ENCODE measurements around the gene SORCS2.

SORCS2 gene

DNA sequence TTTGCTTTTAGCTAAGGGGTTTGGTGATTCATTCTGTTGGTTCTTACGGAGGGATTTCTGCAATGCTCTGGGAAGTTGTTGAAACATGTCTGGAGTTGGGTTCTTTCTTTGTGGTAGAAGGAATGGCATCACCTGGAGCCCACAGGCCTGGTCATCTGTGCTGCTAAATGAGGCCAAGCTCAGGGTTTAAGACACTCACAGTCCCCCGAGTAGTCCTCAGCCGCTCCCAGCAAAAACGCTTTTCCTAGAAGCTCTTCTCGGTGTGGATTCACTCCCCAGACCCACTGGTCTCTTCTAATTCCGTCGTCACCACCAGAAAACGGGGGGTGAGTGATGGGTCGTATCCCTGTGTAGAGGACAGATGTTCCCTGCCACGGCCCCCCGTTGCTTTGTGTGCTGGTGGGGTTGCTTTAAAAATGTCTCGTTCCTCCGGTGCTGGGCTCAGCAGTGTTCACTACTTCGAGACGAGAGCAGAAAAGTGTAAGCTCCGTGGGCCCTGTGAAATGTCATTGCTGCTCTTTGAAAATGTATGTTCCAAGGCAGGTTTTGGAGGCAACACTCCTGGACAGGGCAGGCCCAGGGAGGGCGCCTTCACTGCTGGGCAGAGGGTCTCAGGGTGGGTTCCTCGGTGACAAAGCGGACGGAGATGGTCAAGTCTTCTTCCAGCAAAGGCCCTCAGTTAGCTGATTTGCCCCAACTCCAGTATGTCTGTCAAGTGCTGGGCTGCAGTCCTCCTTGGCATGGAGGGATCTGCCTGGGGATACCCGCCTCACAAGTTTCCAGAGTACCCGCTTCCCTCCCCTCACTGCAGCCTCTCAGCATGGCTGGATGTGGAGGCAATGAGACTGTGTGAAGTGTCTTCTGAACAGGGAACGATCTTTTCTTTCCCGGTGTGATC, 205.1 kb downstream of the SORCS2 start:
- no peak overlapping the region for H3K4me3 ChIP-seq (replicated peaks in 1 of 2; ENCODE audit: low read depth in 2 of 2, low read length in 2 of 2)
- no peak for DNase-seq (ENCODE audit: low read depth in 2 of 2)
- TF ChIP-seq, protein P1, sequence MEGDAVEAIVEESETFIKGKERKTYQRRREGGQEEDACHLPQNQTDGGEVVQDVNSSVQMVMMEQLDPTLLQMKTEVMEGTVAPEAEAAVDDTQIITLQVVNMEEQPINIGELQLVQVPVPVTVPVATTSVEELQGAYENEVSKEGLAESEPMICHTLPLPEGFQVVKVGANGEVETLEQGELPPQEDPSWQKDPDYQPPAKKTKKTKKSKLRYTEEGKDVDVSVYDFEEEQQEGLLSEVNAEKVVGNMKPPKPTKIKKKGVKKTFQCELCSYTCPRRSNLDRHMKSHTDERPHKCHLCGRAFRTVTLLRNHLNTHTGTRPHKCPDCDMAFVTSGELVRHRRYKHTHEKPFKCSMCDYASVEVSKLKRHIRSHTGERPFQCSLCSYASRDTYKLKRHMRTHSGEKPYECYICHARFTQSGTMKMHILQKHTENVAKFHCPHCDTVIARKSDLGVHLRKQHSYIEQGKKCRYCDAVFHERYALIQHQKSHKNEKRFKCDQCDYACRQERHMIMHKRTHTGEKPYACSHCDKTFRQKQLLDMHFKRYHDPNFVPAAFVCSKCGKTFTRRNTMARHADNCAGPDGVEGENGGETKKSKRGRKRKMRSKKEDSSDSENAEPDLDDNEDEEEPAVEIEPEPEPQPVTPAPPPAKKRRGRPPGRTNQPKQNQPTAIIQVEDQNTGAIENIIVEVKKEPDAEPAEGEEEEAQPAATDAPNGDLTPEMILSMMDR (IDR thresholded peaks at IDR 0.05; ENCODE audit: low read depth, low read length): no peak

DNA sequence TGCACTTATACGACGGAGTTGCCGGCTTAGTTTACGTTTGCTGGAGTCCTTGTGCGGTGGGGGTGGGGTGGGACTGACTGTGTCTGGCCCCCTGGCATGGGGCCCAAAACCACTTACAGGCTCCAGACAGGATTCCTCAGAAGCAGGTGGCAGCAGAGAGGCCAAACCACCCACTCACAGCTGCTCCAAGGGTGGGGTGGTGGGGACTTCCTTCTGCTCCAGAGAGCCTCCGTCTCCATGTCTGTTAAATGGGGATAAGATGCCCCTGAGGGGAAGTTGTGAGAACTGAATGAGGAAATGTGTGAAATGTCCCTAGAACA, 205.7 kb downstream of the SORCS2 start:
- TF ChIP-seq, protein P1 (IDR thresholded peaks at IDR 0.05; ENCODE audit: low read depth, low read length): no peak
- DNase-seq (ENCODE audit: low read depth in 2 of 2): peak; percentile 5 to 14
- no peak overlapping the region for H3K4me3 ChIP-seq (replicated peaks in 1 of 2; ENCODE audit: low read depth in 2 of 2, low read length in 2 of 2)

DNA sequence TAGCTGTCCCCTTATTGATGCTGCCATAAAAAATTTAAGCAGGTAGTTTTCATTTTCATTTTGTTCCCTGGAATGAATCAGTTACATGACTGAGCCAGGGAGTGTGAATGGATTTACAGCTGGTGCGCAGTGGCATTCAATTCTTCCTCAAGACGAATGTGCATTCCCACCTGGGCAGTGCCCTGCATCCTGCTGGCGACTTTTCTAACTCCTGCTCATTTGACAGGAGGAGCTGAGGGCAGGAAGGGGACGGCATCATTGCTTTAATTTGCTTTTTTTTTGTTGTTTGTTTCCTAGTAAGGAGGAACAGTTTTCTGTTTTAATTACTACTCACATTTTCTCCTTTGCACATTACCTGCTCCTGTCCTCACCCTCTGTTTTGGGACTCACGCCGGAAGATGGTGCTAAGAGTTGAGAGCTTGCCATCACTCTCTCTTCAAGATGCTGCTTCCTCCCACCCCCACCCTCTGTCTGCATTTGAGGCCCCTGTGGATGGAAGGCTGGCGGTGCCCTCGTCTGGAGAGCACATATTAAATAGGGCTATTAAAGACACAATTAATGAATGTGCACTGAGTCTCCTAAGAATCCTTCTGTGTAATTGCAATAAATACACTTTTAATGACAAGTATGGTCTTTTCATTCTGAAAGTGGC, 206.6 kb downstream of the SORCS2 start:
- TF ChIP-seq, protein P1 (IDR thresholded peaks at IDR 0.05; ENCODE audit: low read depth, low read length): no peak
- DNase-seq (ENCODE audit: low read depth in 2 of 2): no peak
- H3K4me3 ChIP-seq (replicated peaks in 1 of 2; ENCODE audit: low read depth in 2 of 2, low read length in 2 of 2): no peak overlapping the region

DNA sequence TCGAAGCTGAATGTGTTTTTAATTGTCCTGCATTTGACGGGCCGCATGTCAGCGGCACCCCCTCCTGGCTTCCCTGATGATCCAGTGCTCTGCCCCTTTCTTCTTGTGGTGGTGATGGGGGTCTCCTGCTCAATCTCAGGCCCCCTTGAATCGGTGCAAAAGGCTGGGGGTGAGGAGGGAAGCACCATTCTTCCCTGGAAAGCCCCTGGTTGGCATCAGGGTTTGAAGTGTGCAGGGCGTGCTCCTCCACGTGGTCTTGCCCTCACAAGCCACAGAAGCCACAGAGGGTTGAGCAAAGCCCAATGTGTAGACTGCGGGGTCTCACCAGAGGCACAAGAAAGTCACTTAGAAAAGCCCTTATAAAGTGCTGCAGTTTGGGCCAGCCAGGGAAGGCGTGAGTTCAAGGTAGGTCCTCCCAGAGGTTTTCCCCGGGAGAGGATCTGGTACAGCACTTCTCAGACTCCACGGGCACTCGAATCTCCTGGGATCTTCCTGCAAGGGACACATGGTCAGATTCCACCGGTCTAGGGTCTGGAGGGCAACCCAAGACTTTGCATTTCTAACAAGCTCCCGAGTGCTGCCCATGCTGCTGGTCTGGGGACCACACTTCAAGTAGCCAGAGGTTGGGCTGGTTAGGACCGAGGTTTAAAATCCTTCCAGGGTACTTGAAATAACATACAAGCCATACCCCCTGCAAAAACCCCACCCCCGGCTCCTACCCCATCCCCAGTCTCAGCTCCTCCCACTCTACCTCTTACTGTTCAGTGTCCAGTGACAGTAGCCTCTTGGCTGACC, 207.3 kb downstream of the SORCS2 start:
- TF ChIP-seq, protein P1 (IDR thresholded peaks at IDR 0.05; ENCODE audit: low read depth, low read length): no peak
- no peak for DNase-seq (ENCODE audit: low read depth in 2 of 2)
- no peak overlapping the region for H3K4me3 ChIP-seq (replicated peaks in 1 of 2; ENCODE audit: low read depth in 2 of 2, low read length in 2 of 2)

DNA sequence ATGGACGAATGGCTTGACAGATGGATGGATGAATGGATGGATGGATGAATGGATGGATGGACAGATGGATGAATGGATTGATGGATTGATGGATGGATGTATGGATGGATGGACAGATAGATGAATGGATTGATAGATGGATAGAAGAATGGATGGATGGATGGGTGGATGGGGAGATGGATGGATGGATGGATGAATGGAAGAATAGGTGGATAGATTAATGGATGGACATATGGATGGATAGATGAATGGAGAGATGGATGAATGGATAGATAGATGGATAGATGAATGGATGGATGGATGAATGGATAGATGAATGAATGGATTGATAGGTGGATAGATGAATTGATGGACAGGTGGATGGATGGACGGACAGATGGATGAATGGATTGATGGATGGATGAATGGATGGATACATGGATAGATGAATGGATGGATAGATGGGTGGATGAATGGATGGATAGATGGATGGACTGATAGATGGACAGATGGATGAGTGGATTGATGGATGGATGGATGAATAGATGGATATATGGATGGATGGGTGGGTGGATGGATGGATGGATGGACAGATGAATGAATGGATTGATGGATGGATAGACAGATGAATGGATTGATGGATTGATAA, 208.4 kb downstream of the SORCS2 start:
- no peak overlapping the region for H3K4me3 ChIP-seq (replicated peaks in 1 of 2; ENCODE audit: low read depth in 2 of 2, low read length in 2 of 2)
- no peak for DNase-seq (ENCODE audit: low read depth in 2 of 2)
- TF ChIP-seq, protein P1 (IDR thresholded peaks at IDR 0.05; ENCODE audit: low read depth, low read length): no peak

DNA sequence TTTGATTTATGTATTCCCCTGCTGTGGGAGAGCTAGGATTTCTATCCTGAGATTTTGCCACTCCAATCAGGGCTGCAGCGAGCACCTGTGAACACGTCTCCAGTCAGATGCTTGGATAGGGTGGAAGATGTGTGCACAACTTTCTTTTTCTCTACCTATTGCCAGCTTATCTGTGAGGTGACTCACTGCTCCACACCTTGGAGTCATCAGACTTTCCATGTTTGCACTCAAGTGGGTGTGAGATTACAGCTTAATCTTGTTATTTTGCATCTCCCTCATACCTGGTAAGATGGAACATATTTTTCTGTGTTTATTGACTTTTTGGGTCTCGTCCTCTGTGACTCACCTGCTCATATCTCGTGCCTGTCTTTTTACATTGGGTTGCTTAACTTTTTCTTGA, 210.2 kb downstream of the SORCS2 start:
- no peak for DNase-seq (ENCODE audit: low read depth in 2 of 2)
- TF ChIP-seq, protein P1 (IDR thresholded peaks at IDR 0.05; ENCODE audit: low read depth, low read length): no peak

More for the DNA sequence above, 210.2 kb downstream of the SORCS2 start:
- no peak overlapping the region for H3K4me3 ChIP-seq (replicated peaks in 1 of 2; ENCODE audit: low read depth in 2 of 2, low read length in 2 of 2)
